Measurements from ENCODE around the gene ALKBH4. TPM values are rescaled to one million over a fixed set of nuclear protein-coding genes. Genes with fewer than 3 reads are reported as not detected.
A peak's percentile ranks its signal among the peaks of the same experiment; 100 is the strongest.
"Not testable (repeated sequence)": the region's sequence is repeated elsewhere in the genome, so short reads cannot be mapped to it uniquely, and the experiment has no call there.

The ALKBH4 gene
- polyA plus RNA-seq, 1 experiment: 4.3 TPM

- H3K27me3 ChIP-seq (ENCODE audit: control insufficient read depth, insufficient read depth, low read length); H3K27ac ChIP-seq (ENCODE audit: low read depth, low read length); H3K9me3 ChIP-seq (ENCODE audit: control insufficient read depth, insufficient read depth, low read length); CTCF ChIA-PET; POLR2A ChIA-PET: not testable (repeated sequence)
- peak; percentile 39 for TF ChIP-seq CTCF (IDR thresholded peaks at IDR 0.05; ENCODE audit: low read depth, low read length)
- H3K4me3 ChIP-seq (ENCODE audit: low read depth, low read length): peak within 1 kb of the TSS; percentile 50
- DNase-seq (ENCODE audit: low read depth, low spot score): peak; percentile 59
Measured at GRCh38 chr7:102478314-102479208, 13.9 kb upstream of the ALKBH4 start, which contains the start of gene POLR2J. Gene POLR2J (minus strand): TSS chr7:102478922. CDS start chr7:102478860, 62 bp downstream.

- POLR2A ChIA-PET; DNase-seq (ENCODE audit: low read depth, low spot score); H3K9me3 ChIP-seq (ENCODE audit: control insufficient read depth, insufficient read depth, low read length); H3K4me3 ChIP-seq (ENCODE audit: low read depth, low read length); H3K27ac ChIP-seq (ENCODE audit: low read depth, low read length); CTCF ChIA-PET; H3K27me3 ChIP-seq (ENCODE audit: control insufficient read depth, insufficient read depth, low read length): not testable (repeated sequence)
Measured at GRCh38 chr7:102474736-102475435, 10.2 kb upstream of the ALKBH4 start.

GRCh38 chr7:102474116-102474515 lies 9.5 kb upstream of the ALKBH4 start:
- H3K27me3 ChIP-seq (ENCODE audit: control insufficient read depth, insufficient read depth, low read length); CTCF ChIA-PET; POLR2A ChIA-PET: not testable (repeated sequence)

GRCh38 chr7:102473271-102473991 lies 8.8 kb upstream of the ALKBH4 start:
- no peak for DNase-seq (ENCODE audit: low read depth, low spot score)

More at GRCh38 chr7:102474116-102474515, 9.5 kb upstream of the ALKBH4 start:
- H3K27ac ChIP-seq (ENCODE audit: low read depth, low read length); H3K4me3 ChIP-seq (ENCODE audit: low read depth, low read length); H3K9me3 ChIP-seq (ENCODE audit: control insufficient read depth, insufficient read depth, low read length); DNase-seq (ENCODE audit: low read depth, low spot score): not testable (repeated sequence)

GRCh38 chr7:102472126-102473041 lies 7.7 kb upstream of the ALKBH4 start:
- TF ChIP-seq CTCF (IDR thresholded peaks at IDR 0.05; ENCODE audit: low read depth, low read length): no peak
- H3K4me3 ChIP-seq (ENCODE audit: low read depth, low read length): no peak overlapping the region
- H3K27ac ChIP-seq (ENCODE audit: low read depth, low read length): no peak overlapping the region
- no peaks in the 10 kb centered on the region for H3K27me3 ChIP-seq (ENCODE audit: control insufficient read depth, insufficient read depth, low read length)
- no peaks in the 10 kb centered on the region; the same call in 1 of the 2 replicates for H3K9me3 ChIP-seq (ENCODE audit: control insufficient read depth, insufficient read depth, low read length)
- DNase-seq (ENCODE audit: low read depth, low spot score): no peak
- ChIA-PET CTCF (no interaction called here), POLR2A (no interaction called here)

More at GRCh38 chr7:102473271-102473991, 8.8 kb upstream of the ALKBH4 start:
- H3K4me3 ChIP-seq (ENCODE audit: low read depth, low read length): no peak overlapping the region
- no peak for TF ChIP-seq CTCF (IDR thresholded peaks at IDR 0.05; ENCODE audit: low read depth, low read length)
- ChIA-PET POLR2A (no interaction called here), CTCF (no interaction called here)
- no peaks in the 10 kb centered on the region; the same call in 1 of the 2 replicates for H3K9me3 ChIP-seq (ENCODE audit: control insufficient read depth, insufficient read depth, low read length)
- no peaks in the 10 kb centered on the region for H3K27me3 ChIP-seq (ENCODE audit: control insufficient read depth, insufficient read depth, low read length)
- H3K27ac ChIP-seq (ENCODE audit: low read depth, low read length): no peak overlapping the region
